IPS DF 4.7 (cell line): ENCODE measurements around the gene KRT16.
"Not testable (repeated sequence)": the region's sequence is repeated elsewhere in the genome, so short reads cannot be mapped to it uniquely, and the experiment has no call there.

Experiments
- DNase-seq: peaks from one replicate; pipeline ENCODE4 v3.0.0-alpha.2; 2013; ENCODE audit warnings: low spot score; ENCODE audit errors: extremely low read depth

KRT16 gene

DNA sequence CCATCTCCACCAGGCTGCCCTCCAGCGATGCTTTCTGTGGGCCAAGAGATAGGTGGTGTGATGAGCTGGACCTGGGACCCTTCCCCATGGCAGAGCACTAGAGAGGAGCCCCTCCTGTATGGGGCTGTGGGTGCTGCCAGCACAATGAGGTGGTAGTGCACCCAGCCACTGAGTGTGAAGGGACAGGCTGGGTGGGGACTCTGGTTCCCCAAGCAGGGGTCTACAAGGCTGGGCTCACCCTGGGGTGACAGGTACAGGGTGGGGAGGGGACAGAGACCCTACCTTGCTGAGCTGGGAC, 15.5 kb upstream of the KRT16 start:
- DNase-seq: not testable (repeated sequence)

DNA sequence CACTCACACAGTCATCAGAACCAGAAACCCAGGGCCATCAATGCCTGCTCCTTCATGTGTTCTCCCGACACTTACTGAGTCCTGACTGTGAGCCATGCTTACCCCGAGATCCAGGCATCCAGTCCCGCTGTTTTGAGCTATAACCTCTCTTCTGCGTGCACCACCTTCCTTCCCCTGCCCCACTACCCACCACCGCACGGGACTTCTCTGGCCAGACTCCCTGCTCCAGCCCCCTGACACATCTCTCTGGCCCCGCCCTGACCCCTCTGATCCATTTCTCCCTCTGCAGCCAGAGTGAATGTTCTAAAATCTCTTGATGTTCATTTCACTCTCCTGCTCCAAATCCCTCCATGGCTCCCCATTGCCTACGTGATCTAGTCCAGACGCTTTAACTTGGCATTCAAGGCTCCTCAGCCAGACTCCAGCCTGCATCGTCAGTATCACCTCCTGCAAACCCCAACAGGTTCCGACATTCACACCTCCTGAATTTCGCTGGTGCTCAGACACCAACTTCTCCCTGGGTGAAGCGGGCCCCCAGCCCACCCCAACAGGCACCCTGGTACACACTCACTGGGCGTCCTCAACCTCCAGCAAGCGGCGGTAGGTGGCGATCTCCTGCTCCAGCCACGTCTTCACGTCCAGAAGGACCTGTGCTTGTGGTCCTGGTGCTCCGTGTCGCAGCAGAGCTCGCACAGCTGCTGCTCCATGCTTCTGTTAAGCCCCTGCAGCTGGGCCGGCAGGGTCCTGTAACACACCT, 14.9 kb upstream of the KRT16 start:
- no peak for DNase-seq

- DNase-seq: not testable (repeated sequence)
Measured at GRCh38 chr17:41626914-41627295, 14.3 kb upstream of the KRT16 start.

DNA sequence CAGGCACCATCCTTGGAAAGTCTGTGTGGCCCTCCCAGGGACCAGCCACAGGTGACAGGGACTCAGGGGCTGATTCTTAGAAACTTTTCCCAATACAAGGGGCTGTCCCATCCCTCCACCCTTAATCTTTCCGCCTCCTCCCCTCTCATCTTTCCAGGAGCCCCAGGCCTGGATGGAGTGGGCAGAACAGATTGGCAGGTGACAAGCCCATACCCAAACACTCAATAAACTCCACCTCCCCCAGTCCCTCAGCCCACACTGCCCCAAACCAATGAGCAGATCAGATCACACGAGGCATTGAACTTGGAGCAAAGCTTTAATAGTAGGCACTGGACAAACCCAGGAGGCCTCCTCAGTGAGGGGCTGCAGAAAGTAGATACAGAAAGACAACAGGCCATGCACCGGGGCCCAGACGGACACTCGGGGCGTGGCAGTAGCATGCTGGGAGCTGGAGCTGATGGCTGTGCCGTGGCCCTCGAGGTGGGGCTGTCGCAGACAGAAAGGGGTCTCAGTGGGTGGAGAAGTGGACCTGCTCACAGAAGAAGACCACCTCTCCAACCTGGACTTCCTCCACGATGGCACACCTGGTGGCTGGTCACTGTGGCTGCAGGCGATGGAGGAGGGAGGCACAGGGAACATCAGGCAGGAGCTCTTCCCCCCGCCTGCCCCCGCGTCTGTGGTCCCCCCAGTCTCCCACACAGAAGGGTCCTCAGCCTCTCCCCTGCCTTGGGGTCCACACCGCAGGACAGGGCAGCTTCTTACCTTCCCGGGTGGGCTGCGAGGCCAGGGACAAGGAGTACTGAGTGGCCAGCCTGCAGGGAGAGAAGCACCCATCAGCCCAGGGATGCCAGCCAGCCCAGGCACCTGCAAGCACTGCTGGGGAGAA, 13.7 kb upstream of the KRT16 start:
- not testable (repeated sequence) for DNase-seq

GRCh38 chr17:41625602-41626001, 13.0 kb upstream of the KRT16 start:
- DNase-seq: no peak

GRCh38 chr17:41624208-41625101, 11.9 kb upstream of the KRT16 start, which contains the start of gene KRT17:
TSS of gene KRT17 (minus strand) at chr17:41624575. CDS start at chr17:41624509, 66 bp downstream.
- DNase-seq: no peak

DNA sequence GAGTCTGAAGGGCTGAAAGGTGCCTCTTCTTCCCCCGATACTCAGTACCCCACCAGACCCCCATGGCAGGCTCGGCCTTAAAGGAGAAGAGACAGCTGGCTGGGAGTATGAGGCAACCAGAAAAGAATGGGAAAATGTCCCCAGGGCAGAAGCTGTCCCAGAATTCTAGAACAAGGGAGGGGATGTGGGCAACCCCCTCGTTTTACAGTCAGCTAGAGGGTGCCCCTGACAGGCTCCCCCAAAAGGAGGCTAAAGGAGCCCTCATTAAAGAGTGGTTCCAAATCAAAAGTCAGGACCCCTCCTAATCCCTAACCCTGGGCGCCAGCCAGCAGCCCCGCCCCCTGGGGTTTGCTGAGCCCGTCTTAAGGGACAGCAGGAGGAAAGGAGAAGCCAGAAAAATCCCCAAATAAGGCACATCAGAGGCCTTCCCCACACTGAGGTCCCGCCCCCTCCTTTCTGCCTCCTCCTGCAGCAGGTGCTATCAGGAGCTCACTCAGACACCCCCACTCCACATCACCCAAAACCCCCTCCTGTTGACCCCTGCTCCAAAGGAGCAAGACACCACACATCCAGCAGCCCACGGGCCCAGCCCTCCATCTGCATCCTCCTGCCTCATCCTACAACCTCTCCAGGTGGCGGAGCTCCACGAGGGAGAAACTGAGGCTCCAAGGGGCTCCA, 10.8 kb upstream of the KRT16 start:
- DNase-seq: not testable (repeated sequence)

DNA sequence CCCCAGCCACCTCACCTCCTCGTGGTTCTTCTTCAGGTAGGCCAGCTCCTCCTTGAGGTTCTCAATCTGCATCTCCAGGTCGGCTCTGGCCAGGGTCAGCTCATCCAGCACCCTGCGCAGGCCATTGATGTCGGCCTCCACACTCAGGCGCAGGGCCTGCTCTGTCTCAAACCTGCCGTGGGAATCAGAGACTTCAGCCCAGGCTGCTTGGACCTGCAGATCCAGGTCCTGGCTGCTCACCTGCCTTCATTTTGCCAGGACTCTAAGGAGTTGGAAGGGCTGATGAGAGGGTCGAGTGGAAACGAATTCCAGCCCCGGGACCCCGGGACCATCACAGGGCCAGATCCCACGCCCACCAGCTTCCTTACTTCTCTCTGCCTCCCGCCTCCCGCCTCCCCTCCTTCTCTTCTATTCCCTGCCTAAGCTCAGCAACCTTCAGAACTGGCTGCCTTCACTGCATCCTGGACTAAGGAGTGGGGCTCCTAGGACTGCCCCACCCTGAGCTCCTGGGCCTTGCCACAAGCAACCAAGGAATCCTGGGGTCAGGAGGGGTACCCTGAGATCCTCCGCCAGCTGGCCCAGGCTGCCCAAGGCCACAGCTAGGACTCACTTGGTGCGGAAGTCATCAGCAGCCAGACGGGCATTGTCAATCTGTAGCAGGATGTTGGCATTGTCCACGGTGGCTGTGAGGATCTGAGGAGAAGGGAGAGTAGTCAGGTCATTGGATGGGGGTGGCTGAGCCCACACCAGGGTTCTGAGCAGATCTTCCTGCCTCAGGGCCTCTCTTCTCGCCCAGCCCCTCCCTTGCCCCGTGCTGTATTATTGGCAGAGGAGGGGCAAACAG, 10.0 kb upstream of the KRT16 start:
- DNase-seq: not testable (repeated sequence)

DNA sequence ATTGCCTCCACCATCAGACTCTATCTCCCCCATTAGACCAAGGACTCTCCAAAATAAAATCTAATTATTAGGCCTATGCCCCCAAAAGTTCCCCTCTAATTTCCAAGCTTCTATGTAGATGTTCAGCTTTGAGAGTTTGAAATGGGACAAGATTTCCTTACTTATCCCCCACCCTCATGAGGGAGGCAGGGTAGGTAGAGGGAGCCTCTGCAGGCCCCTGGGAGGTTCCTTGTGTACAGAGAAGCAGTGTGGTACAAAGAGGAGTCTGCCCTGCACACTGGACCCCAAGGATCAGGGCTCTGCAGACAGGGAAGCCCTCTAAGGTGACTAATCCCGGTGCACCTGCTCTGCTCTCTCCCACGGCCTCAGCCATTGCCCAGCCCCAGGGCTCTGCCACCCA, 9.3 kb upstream of the KRT16 start:
- no peak for DNase-seq

- DNase-seq: not testable (repeated sequence)
Measured at GRCh38 chr17:41621435-41621817, 8.9 kb upstream of the KRT16 start.

DNA sequence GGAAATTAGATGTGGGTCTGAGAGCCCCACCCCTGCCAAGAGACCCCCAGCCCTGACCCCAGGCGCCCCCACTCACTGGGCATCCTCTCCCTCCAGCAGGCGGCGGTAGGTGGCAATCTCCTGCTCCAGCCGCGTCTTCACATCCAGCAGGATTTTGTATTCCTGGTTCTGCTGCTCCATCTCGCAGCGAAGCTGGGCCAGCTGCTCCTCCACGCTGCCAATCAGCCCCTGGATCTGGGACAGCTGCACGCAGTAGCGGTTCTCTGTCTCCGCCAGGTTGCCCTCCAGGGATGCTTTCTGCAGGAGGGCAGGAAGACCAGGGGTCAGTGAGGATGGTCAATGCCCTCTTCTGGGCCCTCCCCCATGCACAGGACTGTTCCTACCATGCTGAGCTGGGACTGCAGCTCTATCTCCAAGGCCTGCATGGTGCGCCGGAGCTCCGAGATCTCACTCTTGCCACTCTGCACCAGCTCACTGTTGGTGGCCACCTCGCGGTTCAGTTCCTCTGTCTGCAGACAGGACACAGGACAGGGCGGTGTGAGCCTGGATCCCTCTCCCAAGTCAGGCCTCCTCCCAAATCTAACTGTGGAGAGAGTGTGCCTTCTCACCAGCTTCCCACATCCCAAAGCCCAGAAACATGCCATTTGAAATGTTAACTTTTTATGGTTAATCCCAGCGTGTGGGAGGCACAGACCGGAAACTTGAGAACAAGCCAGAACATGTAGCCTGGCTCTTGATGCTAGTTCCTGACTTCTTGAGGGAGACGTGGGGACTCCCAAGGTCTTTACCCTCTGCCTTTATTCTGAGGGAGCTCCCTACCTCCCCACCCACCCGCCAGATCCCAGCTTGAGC, 8.2 kb upstream of the KRT16 start:
- DNase-seq: no peak

GRCh38 chr17:41619927-41620582, 7.5 kb upstream of the KRT16 start:
- not testable (repeated sequence) for DNase-seq

GRCh38 chr17:41619036-41619926, 6.7 kb upstream of the KRT16 start:
- no peak for DNase-seq

GRCh38 chr17:41618341-41619035, 5.9 kb upstream of the KRT16 start:
- DNase-seq: no peak

DNA sequence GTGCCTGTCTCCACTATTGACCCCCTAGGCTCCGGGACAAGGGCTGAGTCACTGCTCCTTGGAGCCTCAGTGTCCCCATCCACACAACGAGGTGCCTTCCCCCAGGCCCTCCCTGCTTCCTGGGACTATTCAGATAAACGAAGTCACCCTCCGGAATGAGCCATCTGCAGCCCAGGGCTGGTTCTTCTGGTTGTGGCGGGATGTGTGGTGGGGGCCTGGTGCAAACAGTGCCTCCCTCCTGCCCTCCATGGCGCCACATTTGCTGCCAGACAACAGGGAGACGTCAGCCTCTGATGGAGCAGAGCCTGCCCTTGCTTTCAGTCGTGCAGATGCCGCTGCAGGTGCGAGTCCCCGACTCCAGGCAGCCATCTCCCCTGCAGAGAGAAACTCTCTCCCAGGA, 5.1 kb upstream of the KRT16 start:
- no peak for DNase-seq

GRCh38 chr17:41617136-41617535, 4.6 kb upstream of the KRT16 start:
- no peak for DNase-seq

GRCh38 chr17:41616486-41616885, 3.9 kb upstream of the KRT16 start:
- not testable (repeated sequence) for DNase-seq
